Measurements from ENCODE around the gene DGKI.

The DGKI gene

DNA sequence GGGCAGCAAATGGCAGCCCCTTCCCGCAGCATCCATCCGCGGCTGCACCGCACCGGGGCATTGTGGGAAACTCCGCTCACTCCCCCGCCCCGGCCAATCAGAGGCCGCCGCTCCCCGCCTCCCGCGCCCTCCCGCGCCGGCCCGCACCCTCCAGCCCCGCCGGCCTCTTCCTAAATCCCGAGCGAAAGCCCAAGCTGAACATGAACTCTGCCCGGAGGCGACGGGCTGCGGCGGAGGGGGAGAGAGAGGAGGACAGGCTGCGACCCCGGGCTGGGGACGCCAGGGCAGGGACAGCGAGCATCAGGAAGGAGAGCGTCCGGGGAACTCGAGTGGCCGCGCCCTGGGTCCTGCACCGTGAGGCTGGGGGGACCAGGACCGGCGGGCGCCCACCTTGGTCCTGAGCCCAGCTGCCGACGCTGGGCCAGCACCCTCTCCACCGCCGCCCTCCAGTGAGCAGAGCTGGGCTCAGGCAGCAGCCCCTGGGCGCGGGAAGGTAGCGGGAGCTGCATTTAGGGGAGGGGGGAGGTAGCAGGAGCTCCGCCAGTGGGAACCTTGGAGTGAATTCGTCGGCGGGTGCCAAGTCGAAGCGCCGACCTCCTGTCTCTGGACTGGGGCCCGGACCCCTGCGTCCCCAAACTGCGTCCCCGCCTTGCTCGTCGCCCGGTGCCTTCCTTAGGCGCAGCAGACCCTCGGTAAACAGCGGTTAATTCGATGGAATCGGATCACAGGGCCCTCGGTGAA lies at the start of gene DGKI:
TSS of gene DGKI (minus strand) at position 148 of the 741 bp plus-strand sequence.
- DNase-seq (ENCODE audit: low spot score) = no peak

DNA sequence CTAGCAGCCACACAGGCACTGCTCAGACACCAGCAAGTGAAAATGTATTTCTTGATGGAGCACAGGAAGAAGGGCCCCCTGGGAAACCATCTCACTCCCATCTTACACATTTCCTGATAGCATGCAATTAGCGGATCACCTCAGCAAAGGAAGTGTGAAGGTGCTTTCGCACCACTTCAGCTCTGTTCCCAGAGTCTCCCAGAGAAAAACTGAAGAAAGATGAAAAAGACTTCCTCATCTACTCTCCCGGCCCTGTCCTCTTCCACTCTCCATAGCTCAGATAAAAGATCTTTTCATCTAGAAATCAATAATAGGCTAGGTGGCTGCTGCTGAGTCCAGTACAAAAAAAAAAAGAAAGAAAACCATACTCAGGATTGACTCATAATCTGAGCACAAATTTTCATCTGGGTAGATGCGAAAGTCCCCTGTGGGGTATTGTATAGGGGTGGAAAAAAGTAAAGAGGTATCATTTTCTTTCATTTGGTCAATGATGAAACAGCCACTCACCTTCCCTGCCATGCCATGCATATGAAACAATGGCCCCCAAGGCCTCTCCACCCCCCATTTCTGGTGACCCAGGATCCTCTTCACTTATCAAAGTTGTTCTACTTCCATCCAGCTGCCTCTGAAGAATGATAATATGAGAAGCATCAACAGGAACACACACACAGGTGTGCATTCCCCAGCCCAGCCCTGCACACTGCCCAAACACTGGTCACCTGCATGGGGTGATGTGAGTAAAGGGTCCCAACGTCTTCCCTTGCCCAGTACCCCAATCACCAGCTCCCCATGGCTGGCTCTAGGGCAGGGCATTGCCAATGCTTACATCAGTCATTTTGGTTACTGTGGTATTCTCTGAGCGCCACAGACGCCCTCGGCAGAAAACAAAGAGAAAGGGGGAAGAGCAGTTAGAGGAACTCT lies 48.8 kb upstream of the DGKI start:
- no peak for DNase-seq (ENCODE audit: low spot score)

DNA sequence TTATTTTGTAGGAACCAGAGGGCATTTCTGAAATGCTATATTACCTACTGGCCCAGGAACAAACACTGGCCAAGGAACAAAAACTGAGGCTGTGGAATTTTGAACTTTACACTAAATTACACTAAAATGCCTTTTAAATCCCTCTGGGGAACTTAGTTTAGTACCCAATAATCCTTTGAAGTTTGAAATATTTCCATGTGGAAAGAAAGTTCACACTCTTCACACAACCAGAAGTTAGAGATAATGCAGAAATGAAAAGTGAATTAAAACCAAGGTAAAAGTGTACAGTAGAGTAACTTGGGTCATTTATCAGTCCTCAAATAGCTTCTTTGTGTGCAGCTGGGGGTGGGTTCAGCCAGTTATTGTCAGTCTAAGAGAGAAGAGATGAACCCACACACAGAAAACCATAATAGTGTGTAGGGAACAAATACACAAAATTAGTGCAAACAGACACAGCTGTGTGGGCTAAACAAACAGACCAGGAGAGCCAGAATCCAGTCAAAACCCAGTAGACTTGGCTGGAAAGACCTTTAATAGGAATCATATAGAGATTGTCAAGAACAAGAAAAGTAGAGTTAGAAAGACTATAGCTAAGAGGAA lies 46.5 kb upstream of the DGKI start:
- no peak for DNase-seq (ENCODE audit: low spot score)

DNA sequence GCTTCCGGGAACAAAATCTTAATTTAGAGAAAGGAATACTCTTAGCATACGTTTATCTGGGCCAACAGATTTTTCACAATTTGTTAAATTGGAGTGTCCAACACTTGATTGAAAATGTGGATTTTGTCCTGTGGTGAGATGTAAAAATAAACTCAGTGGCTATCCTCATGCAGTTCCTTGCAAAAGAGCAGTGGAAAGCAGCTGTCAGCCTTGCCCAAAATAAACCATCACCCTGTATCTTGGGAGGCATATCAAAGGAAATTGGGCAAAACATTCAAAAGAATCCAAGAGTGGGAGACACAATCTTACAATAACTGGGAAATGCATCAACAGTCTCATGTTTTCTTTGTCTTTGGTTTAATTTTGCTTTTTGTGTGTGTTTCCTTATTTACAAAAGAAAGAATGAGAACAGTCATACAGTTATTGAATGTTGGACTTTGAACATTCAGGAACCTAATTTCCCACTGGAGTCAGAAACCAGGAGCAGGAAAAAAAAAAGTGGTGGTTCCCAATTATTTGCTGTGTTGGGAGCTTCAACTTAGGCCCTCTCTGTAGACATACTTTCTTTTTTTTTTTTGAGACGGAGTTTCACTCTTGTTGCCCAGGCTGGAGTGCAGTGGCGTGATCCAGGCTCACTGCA lies 44.4 kb upstream of the DGKI start:
- DNase-seq (ENCODE audit: low spot score) = no peak

DNA sequence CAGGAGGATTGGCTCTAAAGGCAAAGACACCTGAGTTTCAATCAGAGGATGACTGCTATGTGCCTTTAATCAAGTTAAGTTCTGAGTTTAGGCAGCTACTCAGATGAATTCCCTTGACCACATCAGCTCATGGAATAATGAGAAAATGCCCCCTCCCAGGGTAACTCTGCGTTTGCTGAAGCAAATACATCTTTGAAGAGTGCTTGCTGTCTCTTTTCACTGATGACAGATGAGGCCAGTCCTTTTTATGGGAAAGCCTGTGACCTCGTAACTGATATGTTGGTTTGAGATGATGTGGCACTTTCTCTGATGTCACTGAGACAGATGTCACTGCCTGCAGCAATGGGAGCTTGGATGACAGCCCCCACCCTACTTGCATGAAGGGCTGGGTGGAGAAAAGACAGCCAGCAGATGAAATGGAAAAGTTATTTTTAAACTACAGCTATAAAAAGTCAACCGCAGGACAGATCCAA lies 43.7 kb upstream of the DGKI start:
- no peak for DNase-seq (ENCODE audit: low spot score)

DNA sequence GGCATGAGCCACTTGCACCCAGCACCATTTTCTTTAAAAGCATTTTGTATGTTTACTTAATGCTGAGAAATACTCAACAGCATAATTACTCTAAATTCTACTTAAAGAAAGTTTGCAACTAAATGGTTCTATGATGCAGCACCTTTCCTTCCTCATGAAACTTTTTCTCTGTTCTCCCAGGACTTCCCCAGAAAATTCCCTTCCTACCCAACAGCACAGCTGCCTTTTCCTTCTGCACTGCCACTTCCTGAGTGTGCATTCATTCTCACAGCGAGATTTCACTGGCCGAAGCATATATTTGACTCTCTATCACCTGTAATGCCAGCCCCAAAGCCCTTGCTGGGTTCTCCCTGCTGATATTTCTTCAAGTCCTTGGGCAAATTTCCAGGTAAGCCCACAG lies 41.5 kb upstream of the DGKI start:
- no peak for DNase-seq (ENCODE audit: low spot score)

DNA sequence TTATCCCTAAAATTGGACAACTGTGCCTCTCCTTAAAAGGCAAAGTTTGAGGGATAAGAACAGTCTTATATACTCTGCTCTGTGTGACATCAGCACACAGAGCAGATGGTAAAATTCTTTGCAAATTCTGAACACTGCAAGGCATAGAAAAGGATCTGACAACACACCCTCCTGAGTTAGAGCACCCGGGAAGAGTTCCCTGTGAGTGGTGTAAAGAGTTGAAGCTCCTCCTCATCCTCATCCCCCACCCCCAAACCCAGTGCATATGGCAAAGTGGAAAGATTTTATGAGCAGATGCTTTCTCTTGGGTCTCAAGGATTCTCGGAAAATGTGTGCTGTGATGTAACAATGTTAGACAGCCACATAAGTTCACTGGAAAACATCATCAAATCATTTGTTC lies 40.0 kb upstream of the DGKI start:
- DNase-seq (ENCODE audit: low spot score) = no peak

DNA sequence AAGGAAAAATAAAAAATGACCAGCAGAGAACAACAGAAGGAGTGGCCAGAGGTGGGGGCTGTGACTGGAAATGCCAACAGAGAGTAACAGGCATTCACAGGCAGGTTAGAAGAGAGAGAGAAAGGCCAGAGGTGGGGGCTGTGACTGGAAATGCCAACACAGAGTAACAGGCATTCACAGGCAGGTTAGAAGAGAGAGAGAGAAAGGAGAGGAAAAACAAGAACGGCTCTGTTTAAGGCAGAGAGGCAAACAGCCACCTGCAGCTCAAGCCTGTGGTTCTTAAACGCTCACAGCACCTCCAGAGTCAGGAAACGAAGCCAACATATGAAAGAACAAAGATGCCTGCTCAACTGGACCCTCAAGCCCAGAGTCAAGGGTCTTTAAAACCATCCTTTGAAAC lies 39.5 kb upstream of the DGKI start:
- DNase-seq (ENCODE audit: low spot score) = no peak

DNA sequence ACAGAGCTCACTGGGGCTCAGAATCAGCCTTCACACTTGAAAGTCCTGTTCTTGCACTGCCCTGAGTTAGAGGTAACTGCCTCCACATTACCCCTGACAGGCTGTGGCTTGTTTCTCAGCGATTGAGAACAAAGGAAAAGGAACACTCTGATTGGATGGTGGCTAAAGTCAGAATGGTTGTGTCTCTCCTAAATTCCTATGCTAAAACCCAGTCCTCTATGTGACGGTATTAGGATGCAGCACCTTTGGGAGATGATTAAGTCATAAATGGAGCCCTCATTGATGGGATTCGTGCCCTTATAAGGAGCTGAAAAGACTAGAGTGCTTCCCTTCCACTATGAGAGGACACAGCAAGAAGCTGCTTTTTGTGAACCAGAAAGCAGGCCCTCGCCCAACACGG lies 38.9 kb upstream of the DGKI start:
- DNase-seq (ENCODE audit: low spot score) = no peak

DNA sequence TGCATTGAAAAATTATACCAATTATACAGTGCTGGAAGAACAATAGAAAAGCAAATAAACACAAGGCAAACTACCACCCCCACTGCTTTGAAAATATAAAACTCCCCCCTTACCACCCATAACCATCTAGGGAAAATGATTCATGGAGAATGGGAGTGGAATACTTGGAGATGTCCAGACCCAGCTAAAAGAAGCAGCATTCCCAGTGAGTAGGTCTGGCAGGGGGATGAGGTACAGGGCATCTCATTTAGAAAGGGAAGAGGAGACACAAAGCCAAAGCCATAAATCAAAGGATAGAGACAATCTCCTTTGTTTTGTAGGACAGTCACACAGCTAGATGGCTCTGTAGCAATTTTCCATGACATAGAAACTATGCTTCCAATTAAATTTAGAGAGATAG lies 36.0 kb upstream of the DGKI start:
- DNase-seq (ENCODE audit: low spot score) = no peak

DNA sequence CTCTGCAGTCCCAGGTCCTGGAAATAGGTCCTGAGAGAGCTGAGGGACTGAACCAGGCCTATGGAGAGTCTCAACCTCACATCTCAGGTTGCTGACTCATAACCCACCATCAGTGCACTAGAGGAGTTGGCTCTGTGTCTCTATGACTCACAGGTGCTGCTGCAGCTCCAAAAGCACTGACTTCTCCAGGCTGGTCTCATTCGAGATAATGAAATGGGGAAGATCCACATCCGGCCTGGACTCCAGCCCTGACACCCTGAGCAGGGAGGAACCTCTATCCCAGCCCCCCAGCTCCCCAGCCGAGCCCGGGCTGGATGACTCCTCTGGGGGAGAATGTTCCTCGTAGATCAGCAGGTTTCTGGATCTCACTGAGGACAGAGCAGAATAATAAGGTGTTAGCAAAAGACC lies 35.5 kb upstream of the DGKI start:
- DNase-seq (ENCODE audit: low spot score) = no peak

DNA sequence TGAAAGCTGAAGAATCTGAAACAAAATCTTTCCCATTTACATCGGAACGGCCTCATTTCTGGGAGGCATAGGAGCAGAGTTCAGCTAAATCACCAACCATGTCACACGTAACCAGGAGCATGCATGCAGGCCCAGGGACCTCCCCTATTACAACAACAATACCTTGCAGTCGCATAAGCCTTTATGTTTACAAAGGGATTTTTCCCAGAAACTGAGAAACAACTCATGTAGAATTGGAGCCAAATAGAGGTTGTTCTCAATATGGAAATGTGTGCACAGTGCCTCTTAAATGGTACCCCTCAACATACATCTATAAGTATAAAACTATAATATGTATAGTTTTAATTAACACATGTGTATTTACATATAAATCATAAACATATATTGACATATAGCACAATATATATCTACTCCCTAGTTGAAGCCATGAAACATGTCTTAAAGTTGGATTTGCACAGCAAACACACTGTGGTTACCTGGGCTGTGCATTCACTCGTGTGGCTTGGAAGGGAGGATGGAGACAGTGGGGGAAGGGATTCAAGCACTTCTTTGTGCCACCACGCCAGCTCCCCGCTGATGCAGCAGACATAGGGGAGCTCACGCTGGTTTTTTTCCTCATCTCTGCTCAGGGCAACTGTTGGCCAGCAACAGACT lies 35.0 kb upstream of the DGKI start:
- no peak for DNase-seq (ENCODE audit: low spot score)

DNA sequence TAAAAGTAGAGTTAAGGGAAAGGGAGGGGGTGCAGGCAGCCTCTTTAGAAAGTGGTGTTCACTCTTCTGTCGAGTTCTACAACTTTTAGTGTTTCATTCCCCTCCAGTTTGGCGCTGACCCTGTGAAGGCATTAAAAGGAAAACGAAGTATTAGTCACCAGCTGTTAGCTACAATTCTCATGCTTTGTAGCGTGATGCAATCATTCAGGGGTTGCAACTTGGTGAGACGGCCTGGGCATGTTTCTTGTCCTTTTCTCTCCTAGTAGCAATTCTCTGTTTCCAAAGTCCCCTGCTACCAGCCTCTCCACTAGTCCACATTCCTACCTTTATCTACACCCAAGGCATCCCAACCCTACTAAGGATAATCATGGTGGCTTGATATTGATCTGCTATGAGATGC lies 33.7 kb upstream of the DGKI start:
- no peak for DNase-seq (ENCODE audit: low spot score)

DNA sequence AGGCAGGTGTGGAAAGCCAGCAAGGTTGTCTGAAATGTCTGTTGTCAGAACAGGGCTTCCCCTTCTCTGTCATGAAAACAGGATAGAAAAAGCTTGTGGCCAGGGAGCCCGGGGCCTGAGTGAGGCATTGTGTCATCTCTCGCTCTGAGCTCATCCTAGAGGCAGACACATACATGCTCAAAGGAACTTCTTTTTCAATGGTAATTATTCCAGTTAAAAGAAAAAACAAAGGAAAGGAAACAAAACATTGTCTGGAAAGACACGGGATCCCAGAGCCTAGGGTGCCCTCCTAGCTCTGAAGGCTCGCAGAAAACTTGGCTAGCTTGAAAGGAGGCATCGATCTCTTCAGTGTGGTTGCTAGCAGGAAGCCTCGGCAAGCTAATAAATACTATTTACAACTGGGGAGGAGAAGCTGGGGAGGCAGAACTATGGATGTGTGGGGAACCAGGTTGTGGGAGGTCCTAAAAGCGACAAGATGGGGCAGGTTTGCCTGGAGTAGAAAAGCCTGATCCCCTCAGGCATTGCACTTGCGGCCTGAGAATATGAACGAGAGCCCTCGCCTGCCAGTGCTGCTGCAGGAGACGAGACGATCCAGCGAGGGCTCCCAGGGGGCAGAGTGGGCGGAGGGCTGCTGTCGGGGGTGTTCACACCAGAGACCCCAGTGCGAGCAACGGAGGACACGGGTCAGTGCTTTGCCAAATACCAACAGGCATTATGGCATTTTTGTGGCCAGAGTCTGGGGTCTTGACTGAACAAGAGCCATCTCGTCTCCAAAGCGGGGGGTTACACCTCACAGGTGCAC lies 32.8 kb upstream of the DGKI start:
- no peak for DNase-seq (ENCODE audit: low spot score)

DNA sequence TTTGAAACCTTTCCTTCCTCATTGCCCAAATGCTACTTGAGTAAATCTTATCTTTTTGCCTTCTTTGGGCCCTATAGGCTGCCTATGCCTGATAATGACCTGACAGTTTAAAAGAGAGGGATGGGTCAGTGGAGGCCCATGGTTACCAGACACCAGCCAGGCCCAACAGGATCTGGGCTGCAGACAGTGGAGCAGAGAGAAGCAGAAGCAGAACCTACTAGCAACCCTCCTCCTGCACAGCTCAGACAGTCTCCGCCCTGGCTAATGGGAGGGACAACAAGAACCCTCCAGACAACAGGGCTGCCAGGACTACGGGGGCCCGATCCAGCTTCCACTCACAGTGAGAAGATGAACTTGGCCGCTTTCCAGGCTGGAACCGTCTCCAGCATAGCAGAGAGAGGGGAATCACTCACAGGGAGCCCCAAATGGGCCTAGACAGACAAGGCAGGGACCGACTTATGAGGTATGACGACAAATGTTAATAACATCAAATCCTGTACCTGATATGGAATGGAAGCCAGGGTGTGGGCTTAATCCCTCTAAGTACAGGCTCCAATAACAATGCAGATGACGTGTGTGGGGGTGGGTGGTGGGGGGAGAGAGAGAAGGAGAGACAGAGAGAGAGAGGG lies 31.7 kb upstream of the DGKI start:
- DNase-seq (ENCODE audit: low spot score) = no peak

DNA sequence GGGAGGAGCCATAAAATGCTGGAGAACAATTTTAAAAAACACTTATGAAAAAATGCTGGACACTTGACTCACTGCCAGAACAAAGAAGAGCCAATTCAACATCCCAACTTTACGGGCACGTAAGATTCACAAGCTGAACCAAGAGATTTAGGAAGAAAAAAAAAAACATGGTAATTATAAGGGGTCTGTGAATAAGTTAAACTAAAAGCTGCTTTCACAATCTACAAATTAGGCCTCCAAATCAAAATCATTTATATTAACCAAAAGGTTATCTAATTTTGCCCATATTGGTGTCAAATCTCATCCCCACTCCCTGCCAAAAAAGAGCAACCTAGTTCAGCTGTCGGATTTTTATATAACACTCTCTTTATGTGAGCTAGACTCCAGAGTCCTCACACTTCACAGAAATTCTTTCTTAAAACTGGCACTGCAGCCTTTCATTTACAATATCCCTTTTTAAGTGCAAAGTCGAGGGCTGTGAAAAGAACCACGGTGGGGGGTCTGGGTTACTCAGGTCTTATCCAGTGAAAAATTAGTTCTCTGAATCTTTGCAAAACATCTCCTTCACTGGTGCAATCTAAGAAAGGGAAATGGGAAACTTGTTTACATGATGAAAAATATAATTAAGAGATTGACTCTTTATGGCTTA lies 30.4 kb upstream of the DGKI start:
- DNase-seq (ENCODE audit: low spot score) = no peak

DNA sequence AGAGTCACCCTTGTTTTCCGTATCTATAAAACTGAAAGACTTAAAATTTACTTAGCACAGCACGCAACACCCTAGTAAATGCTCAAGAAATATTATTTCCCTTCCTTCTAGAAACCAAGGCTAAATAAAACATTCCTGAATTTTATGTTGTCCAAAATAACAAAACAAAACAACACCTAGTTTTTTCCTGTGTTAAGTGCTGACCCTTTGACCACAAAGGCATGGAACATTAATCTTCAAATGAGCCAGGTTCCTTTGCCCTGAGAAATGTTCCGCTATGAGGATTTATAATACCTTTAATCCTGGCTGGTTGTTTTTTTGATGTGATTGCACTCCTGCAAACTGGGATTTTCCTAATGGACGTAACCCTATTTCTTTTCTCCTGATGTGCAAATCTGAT lies 29.0 kb upstream of the DGKI start:
- DNase-seq (ENCODE audit: low spot score) = no peak

DNA sequence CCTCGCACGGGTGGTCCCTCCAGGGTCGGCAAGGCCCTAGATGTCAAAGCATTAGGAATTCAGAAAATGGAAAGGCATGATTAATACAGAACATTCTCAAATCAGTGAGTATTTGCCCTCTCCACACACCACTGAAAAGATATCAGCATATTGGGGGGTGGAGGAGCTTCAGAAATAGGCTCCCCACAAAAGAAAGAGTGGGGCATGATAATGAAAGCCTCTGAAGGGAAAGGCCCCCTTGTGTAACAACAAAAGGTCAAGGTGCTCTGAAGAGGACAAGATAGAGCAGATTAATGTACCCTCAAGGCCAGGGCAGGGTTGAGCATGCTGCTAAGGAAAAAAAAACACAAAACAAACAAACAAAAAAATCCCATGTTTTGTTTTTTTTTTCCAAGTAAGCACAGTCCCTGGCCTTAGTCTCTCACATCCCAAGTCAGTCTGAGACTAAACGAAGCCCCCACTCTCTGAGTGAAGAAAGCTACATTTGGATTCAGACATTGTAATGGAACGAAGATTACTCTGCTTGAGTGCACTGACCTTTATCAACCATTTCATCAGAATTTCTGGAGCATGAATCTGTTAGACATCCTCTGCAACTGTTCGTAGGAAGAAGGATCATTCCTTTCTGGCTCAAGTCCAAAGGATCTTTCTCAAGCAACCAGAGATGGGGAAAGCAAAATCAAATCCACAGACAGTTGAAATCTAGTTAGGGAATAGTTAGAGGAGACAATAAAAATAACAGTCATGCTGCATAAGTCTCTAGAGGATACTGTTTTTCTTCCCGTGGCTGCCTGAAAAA lies 27.4 kb upstream of the DGKI start:
- DNase-seq (ENCODE audit: low spot score) = no peak

DNA sequence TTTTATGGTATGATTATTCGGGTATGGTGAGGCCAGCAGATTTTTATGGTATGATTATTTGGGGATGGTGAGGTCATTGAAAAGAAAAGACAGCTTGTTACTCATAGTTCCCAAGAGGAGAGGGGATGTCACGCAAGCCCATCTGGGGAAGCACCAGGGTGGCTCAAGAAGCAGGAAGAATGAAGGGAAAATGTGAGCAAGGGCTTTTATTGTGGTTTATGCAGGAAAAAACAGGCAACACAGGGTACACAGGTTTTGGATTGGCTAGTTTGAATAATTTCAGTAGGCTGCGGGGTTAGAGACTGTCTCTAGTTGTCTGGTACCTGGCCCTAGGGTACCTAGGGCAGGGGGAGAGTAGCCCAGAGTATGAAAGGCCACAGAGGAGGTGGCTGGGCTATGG lies 26.8 kb upstream of the DGKI start:
- DNase-seq (ENCODE audit: low spot score) = no peak
